ENCODE measurements around the gene UMPS. TPM values are rescaled to one million over a fixed set of nuclear protein-coding genes. Genes with fewer than 3 reads are reported as not detected.
A peak's percentile ranks its signal among the peaks of the same experiment; 100 is the strongest.

The UMPS gene
- total RNA-seq (10 to 100 TPM; 15.6 to 15.9 TPM), polyA plus RNA-seq (10 to 100 TPM in 1 of 2 donors, 1 to 10 TPM in 1; 5.3 to 16.6 TPM)
- long read RNA-seq, donor 1, full-length matches to known transcripts: 65 of 72 reads
- long read RNA-seq, donor 1, partial matches to known transcripts: 3 of 72 reads
- long read RNA-seq, donor 1, other reads (novel, unspliced or antisense): 4 of 72 reads
- long read RNA-seq, donor 2, full-length matches to known transcripts: 7 of 7 reads
- long read RNA-seq, donor 2, partial matches to known transcripts: 0 of 7 reads
- long read RNA-seq, donor 2, other reads (novel, unspliced or antisense): 0 of 7 reads

- Histone ChIP-seq H3K27ac (ENCODE audit: low read depth in 1 of 2, low read length in 2 of 2) (no peak within 1 kb of the TSS), H3K4me3 (ENCODE audit: low read length in 2 of 2) (peak within 1 kb of the TSS; percentile 58 to 70), H3K4me1 (ENCODE audit: control insufficient read depth in 1 of 2, insufficient read depth in 2 of 2, low read length in 2 of 2) (no peaks in the 10 kb centered on the region), H3K9me3 (ENCODE audit: control insufficient read depth, low read length) (no peaks in the 10 kb centered on the region), H3K36me3 (ENCODE audit: control insufficient read depth in 1 of 2, insufficient read depth in 2 of 2, low read length in 1 of 2) (no peaks in the 10 kb centered on the region), H3K27me3 (ENCODE audit: control insufficient read depth in 1 of 2, insufficient read depth in 2 of 2, low read length in 1 of 2) (no peaks in the 10 kb centered on the region)
- intact Hi-C loops (cut with DNase I): no loop called here
- DNase-seq (peak; percentile 94 to 99), ATAC-seq (ENCODE audit: low FRiP score) (peak; percentile 97)
- 0% methylated on average over 44 of the region's 44 CpGs for WGBS, 2 donors
These were observed at the start of gene UMPS for GRCh38 chr3:124730129-124730940. Gene UMPS, plus strand, starts transcription at chr3:124730452. Its CDS starts 20 bp downstream, at chr3:124730472.

DNA sequence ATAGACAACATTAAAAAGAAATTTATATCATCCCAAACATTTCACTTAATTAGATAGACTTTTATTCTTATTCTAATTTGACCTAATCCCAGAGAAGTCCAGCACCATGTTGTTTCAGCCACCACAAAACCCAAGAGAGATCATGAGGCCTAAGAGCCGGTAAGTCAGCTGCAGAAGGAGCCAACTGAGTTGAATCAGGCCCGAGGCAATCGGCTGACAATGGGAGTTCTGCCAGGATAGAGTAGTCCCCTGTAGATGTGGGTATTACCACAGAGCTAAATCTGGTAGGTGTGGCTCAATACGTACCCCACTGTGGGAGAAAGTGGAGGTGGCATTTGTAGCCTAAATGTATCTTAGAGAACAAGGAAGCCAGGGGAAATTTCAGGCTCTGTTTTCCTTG lies 49.7 kb upstream of the UMPS start:
- Histone ChIP-seq H3K27ac (ENCODE audit: low read depth in 1 of 2, low read length in 2 of 2) (no peak overlapping the region), H3K4me1 (ENCODE audit: control insufficient read depth in 1 of 2, insufficient read depth in 2 of 2, low read length in 2 of 2) (no peaks in the 10 kb centered on the region), H3K36me3 (ENCODE audit: control insufficient read depth in 1 of 2, insufficient read depth in 2 of 2, low read length in 1 of 2) (peaks cover 2 to 6% of the 10 kb centered on the region in 2 donors), H3K4me3 (ENCODE audit: low read length in 2 of 2) (no peak overlapping the region), H3K27me3 (ENCODE audit: control insufficient read depth in 1 of 2, insufficient read depth in 2 of 2, low read length in 1 of 2) (no peaks in the 10 kb centered on the region), H3K9me3 (ENCODE audit: control insufficient read depth, low read length) (no peaks in the 10 kb centered on the region)
- 62 to 65% methylated on average over 4 of the region's 4 CpGs for WGBS, 2 donors
- ATAC-seq (ENCODE audit: low FRiP score) (no peak), DNase-seq (no peak)
- intact Hi-C loops (cut with DNase I): no loop called here

GRCh38 chr3:124682263-124682662 lies 48.0 kb upstream of the UMPS start:
- no peaks in the 10 kb centered on the region for H3K36me3 ChIP-seq (ENCODE audit: control insufficient read depth in 1 of 2, insufficient read depth in 2 of 2, low read length in 1 of 2)
- no peaks in the 10 kb centered on the region for H3K27me3 ChIP-seq (ENCODE audit: control insufficient read depth in 1 of 2, insufficient read depth in 2 of 2, low read length in 1 of 2)
- H3K27ac ChIP-seq (ENCODE audit: low read depth in 1 of 2, low read length in 2 of 2): no peak overlapping the region
- WGBS, 2 donors: 84 to 93% methylated on average over 2 of the region's 2 CpGs
- H3K4me3 ChIP-seq (ENCODE audit: low read length in 2 of 2): no peak overlapping the region
- intact Hi-C loops (cut with DNase I): no loop called here
- no peak for DNase-seq
- no peaks in the 10 kb centered on the region for H3K4me1 ChIP-seq (ENCODE audit: control insufficient read depth in 1 of 2, insufficient read depth in 2 of 2, low read length in 2 of 2)
- ATAC-seq (ENCODE audit: low FRiP score): no peak
- H3K9me3 ChIP-seq (ENCODE audit: control insufficient read depth, low read length): no peaks in the 10 kb centered on the region

DNA sequence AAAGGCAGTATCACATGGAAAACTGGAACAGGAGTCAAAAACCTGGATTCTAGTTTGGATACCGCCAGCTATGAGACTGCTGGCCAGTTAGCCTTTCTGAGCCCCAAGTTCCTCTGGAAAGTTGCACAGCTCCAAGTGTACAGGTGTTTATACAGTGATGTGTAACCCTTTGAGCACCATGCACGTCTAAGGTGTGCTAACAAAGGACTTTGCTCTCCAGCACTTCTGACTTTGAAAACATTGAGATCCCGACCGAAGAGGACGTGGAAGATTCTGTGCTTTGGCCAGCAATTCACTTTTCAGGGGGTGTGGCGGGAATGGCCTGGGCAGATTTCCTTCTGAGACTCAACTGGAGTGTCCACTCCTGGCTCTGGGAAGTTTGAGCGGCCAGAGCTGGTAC lies 45.8 kb upstream of the UMPS start:
- 85 to 88% methylated on average over 7 of the region's 7 CpGs for WGBS, 2 donors
- no peak for DNase-seq
- intact Hi-C loops (cut with DNase I): no loop called here
- H3K27ac ChIP-seq (ENCODE audit: low read depth in 1 of 2, low read length in 2 of 2): no peak overlapping the region
- H3K36me3 ChIP-seq (ENCODE audit: control insufficient read depth in 1 of 2, insufficient read depth in 2 of 2, low read length in 1 of 2): no peaks in the 10 kb centered on the region
- no peaks in the 10 kb centered on the region for H3K9me3 ChIP-seq (ENCODE audit: control insufficient read depth, low read length)
- no peaks in the 10 kb centered on the region for H3K4me1 ChIP-seq (ENCODE audit: control insufficient read depth in 1 of 2, insufficient read depth in 2 of 2, low read length in 2 of 2)
- no peaks in the 10 kb centered on the region for H3K27me3 ChIP-seq (ENCODE audit: control insufficient read depth in 1 of 2, insufficient read depth in 2 of 2, low read length in 1 of 2)
- H3K4me3 ChIP-seq (ENCODE audit: low read length in 2 of 2): no peak overlapping the region
- ATAC-seq (ENCODE audit: low FRiP score): no peak

GRCh38 chr3:124685067-124685466 lies 45.2 kb upstream of the UMPS start:
- no peaks in the 10 kb centered on the region for H3K4me1 ChIP-seq (ENCODE audit: control insufficient read depth in 1 of 2, insufficient read depth in 2 of 2, low read length in 2 of 2)
- no peak overlapping the region for H3K27ac ChIP-seq (ENCODE audit: low read depth in 1 of 2, low read length in 2 of 2)
- intact Hi-C loops (cut with DNase I): no loop called here
- ATAC-seq (ENCODE audit: low FRiP score) (no peak), DNase-seq (no peak)
- no peaks in the 10 kb centered on the region for H3K36me3 ChIP-seq (ENCODE audit: control insufficient read depth in 1 of 2, insufficient read depth in 2 of 2, low read length in 1 of 2)
- no peaks in the 10 kb centered on the region for H3K27me3 ChIP-seq (ENCODE audit: control insufficient read depth in 1 of 2, insufficient read depth in 2 of 2, low read length in 1 of 2)
- no peak overlapping the region for H3K4me3 ChIP-seq (ENCODE audit: low read length in 2 of 2)
- no peaks in the 10 kb centered on the region for H3K9me3 ChIP-seq (ENCODE audit: control insufficient read depth, low read length)
- 57 to 65% methylated on average over 5 of the region's 5 CpGs for WGBS, 2 donors

DNA sequence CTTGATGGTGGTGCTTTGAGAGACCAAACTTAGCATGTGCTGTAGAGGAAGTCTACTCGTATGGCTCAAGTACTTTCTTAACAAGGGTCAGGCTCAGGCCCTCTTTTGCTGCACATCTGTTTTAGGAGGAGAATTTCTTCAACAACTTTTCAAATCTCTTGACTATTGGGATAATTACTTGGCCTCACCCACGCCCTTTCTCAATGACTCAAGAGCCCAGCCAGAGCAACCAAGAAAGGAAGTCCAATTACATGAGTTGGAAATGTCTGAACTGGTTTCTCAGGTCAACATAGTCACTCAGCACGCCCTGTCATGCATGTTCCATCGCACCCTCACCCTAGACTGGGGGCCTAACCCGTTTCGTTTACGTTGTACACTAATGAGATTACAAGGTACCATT lies 44.8 kb upstream of the UMPS start:
- WGBS, 2 donors: 76 to 87% methylated on average over 7 of the region's 7 CpGs

GRCh38 chr3:124686028-124686670 lies 44.1 kb upstream of the UMPS start:
- Histone ChIP-seq H3K9me3 (ENCODE audit: control insufficient read depth, low read length) (no peaks in the 10 kb centered on the region), H3K4me1 (ENCODE audit: control insufficient read depth in 1 of 2, insufficient read depth in 2 of 2, low read length in 2 of 2) (no peaks in the 10 kb centered on the region), H3K27ac (ENCODE audit: low read depth in 1 of 2, low read length in 2 of 2) (no peak overlapping the region), H3K36me3 (ENCODE audit: control insufficient read depth in 1 of 2, insufficient read depth in 2 of 2, low read length in 1 of 2) (no peaks in the 10 kb centered on the region), H3K4me3 (ENCODE audit: low read length in 2 of 2) (no peak overlapping the region), H3K27me3 (ENCODE audit: control insufficient read depth in 1 of 2, insufficient read depth in 2 of 2, low read length in 1 of 2) (no peaks in the 10 kb centered on the region)
- 80 to 93% methylated on average over 3 of the region's 3 CpGs for WGBS, 2 donors
- intact Hi-C loops (cut with DNase I): no loop called here
- ATAC-seq (ENCODE audit: low FRiP score): no peak
- no peak for DNase-seq

More for the DNA sequence above, 44.8 kb upstream of the UMPS start:
- intact Hi-C loops (cut with DNase I): no loop called here
- H3K36me3 ChIP-seq (ENCODE audit: control insufficient read depth in 1 of 2, insufficient read depth in 2 of 2, low read length in 1 of 2): no peaks in the 10 kb centered on the region
- no peak for DNase-seq
- no peak for ATAC-seq (ENCODE audit: low FRiP score)
- no peaks in the 10 kb centered on the region for H3K27me3 ChIP-seq (ENCODE audit: control insufficient read depth in 1 of 2, insufficient read depth in 2 of 2, low read length in 1 of 2)
- no peaks in the 10 kb centered on the region for H3K9me3 ChIP-seq (ENCODE audit: control insufficient read depth, low read length)
- no peak overlapping the region for H3K4me3 ChIP-seq (ENCODE audit: low read length in 2 of 2)
- H3K4me1 ChIP-seq (ENCODE audit: control insufficient read depth in 1 of 2, insufficient read depth in 2 of 2, low read length in 2 of 2): no peaks in the 10 kb centered on the region
- no peak overlapping the region for H3K27ac ChIP-seq (ENCODE audit: low read depth in 1 of 2, low read length in 2 of 2)

GRCh38 chr3:124688581-124689454 lies 41.4 kb upstream of the UMPS start:
- no peaks in the 10 kb centered on the region for H3K9me3 ChIP-seq (ENCODE audit: control insufficient read depth, low read length)
- no peaks in the 10 kb centered on the region for H3K36me3 ChIP-seq (ENCODE audit: control insufficient read depth in 1 of 2, insufficient read depth in 2 of 2, low read length in 1 of 2)
- no peak overlapping the region for H3K27ac ChIP-seq (ENCODE audit: low read depth in 1 of 2, low read length in 2 of 2)
- WGBS, 2 donors: 8 to 10% methylated on average over 11 of the region's 11 CpGs
- H3K4me3 ChIP-seq (ENCODE audit: low read length in 2 of 2): no peak overlapping the region
- DNase-seq (peak; percentile 83 to 88), ATAC-seq (ENCODE audit: low FRiP score) (peak; percentile 77)
- intact Hi-C loops (cut with DNase I): loop anchor here (1.0 to 2.0 kb wide), 2 partner anchors 124 kb away; no protein-coding TSS in a partner anchor
- no peaks in the 10 kb centered on the region for H3K4me1 ChIP-seq (ENCODE audit: control insufficient read depth in 1 of 2, insufficient read depth in 2 of 2, low read length in 2 of 2)
- no peaks in the 10 kb centered on the region for H3K27me3 ChIP-seq (ENCODE audit: control insufficient read depth in 1 of 2, insufficient read depth in 2 of 2, low read length in 1 of 2)
